HG03520 (cell line): Measurements from ENCODE around the gene JAKMIP1.

Experiments
- ATAC-seq: cut with Tn5 transposase; IDR thresholded peaks from one replicate; pipeline ENCODE4 v1.9.1; 2021; ENCODE audit warnings: mild to moderate bottlenecking, moderate library complexity; ENCODE audit not compliant: unreplicated experiment

JAKMIP1 gene

GRCh38 chr4:6183740-6184139 is 16.6 kb downstream of the JAKMIP1 start:
- ATAC-seq, result peak; percentile 46

GRCh38 chr4:6182376-6183280 is 17.7 kb downstream of the JAKMIP1 start:
- ATAC-seq, result no peak

- ATAC-seq, result peak; percentile 82
Observed at GRCh38 chr4:6180841-6181631, 19.3 kb downstream of the JAKMIP1 start.

- ATAC-seq, result no peak
Observed at GRCh38 chr4:6179362-6179761, 21.0 kb downstream of the JAKMIP1 start.

- ATAC-seq, result no peak
Observed at GRCh38 chr4:6178757-6179156, 21.6 kb downstream of the JAKMIP1 start.

GRCh38 chr4:6177587-6178197 is 22.7 kb downstream of the JAKMIP1 start:
- no peak for ATAC-seq

GRCh38 chr4:6175426-6175825 is 24.9 kb downstream of the JAKMIP1 start:
- ATAC-seq, result no peak

GRCh38 chr4:6172927-6173200 is 27.5 kb downstream of the JAKMIP1 start:
- no peak for ATAC-seq

GRCh38 chr4:6172093-6172926 is 28.0 kb downstream of the JAKMIP1 start:
- ATAC-seq, result no peak

GRCh38 chr4:6169239-6169638 is 31.1 kb downstream of the JAKMIP1 start:
- ATAC-seq, result no peak

GRCh38 chr4:6165766-6166165 is 34.6 kb downstream of the JAKMIP1 start:
- ATAC-seq, result no peak

GRCh38 chr4:6162885-6163284 is 37.5 kb downstream of the JAKMIP1 start:
- no peak for ATAC-seq

- no peak for ATAC-seq
Observed at GRCh38 chr4:6161921-6162464, 38.4 kb downstream of the JAKMIP1 start.

GRCh38 chr4:6160536-6160935 is 39.8 kb downstream of the JAKMIP1 start:
- ATAC-seq, result no peak

- ATAC-seq, result no peak
Observed at GRCh38 chr4:6157926-6158325, 42.4 kb downstream of the JAKMIP1 start.

GRCh38 chr4:6155996-6156750 is 44.2 kb downstream of the JAKMIP1 start:
- ATAC-seq, result no peak

- ATAC-seq, result no peak
Observed at GRCh38 chr4:6154875-6155274, 45.5 kb downstream of the JAKMIP1 start.

GRCh38 chr4:6153874-6154273 is 46.5 kb downstream of the JAKMIP1 start:
- ATAC-seq, result no peak

- ATAC-seq, result no peak
Observed at GRCh38 chr4:6152869-6153705, 47.3 kb downstream of the JAKMIP1 start.
